Tibial nerve (tissue), 4 donors: ENCODE results near the gene LNPK.

Experiments used
- CTCF ChIP-seq, 5 experiments: fragments of 200-600 bp in 3 of 5; fragments of 450-650 bp in 2 of 5; sonication (generic) in 3 of 5; IDR thresholded peaks; one replicate each; pipeline ENCODE4 v1.5.1; 2016 to 2019; ENCODE audit warnings: antibody characterized with exemption in 5 of 5, mild to moderate bottlenecking in 3 of 5, moderate library complexity in 2 of 5
- EP300 ChIP-seq, 2 donors: sonication (generic); formaldehyde crosslinking; IDR thresholded peaks; one replicate each; pipeline ENCODE4 v1.6.1; 2017; ENCODE audit warnings: antibody characterized with exemption in 2 of 2, mild to moderate bottlenecking in 1 of 2

DNA sequence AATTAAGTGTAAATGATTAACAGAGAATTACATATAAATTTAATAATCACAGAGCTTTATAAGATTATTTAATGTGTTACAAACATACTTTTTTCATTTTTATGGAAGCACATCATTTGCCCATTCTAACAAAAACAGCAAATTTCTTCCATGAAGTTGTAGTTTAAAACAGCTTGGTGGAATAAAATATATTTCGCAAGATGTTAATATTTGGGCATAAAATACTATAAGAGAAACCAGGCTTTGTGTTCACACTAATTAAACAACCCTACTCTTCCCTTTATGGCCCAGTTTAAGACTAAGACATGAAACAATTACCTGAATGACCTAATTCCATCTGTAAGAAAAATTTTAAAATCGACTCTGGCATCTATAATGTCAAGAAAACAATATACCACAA lies 69.4 kb downstream of the LNPK start:
- TF ChIP-seq CTCF (IDR thresholded peaks at IDR 0.05) (no peak), EP300 (IDR thresholded peaks at IDR 0.05) (no peak)
